GM21529 (cell line): ENCODE measurements around the gene NTM.

Experiments used
- ATAC-seq: cut with Tn5 transposase; IDR thresholded peaks from one replicate; pipeline ENCODE4 v1.9.1; 2021; ENCODE audit not compliant: unreplicated experiment

The NTM gene

GRCh38 chr11:131696690-131697089 lies 326.3 kb downstream of the NTM start:
- no peak for ATAC-seq

GRCh38 chr11:131703311-131703710 lies 332.9 kb downstream of the NTM start:
- ATAC-seq = no peak

GRCh38 chr11:131704682-131705081 lies 334.3 kb downstream of the NTM start:
- no peak for ATAC-seq

GRCh38 chr11:131710511-131710910 lies 340.1 kb downstream of the NTM start:
- ATAC-seq = no peak

GRCh38 chr11:131712897-131713296 lies 342.5 kb downstream of the NTM start:
- no peak for ATAC-seq

GRCh38 chr11:131713529-131714134 lies 343.2 kb downstream of the NTM start:
- ATAC-seq = no peak

GRCh38 chr11:131717616-131718015 lies 347.2 kb downstream of the NTM start:
- no peak for ATAC-seq

- no peak for ATAC-seq
These were observed 352.7 kb downstream of the NTM start for GRCh38 chr11:131723088-131723487.

GRCh38 chr11:131724436-131724975 lies 354.1 kb downstream of the NTM start:
- ATAC-seq = no peak

- ATAC-seq = no peak
These were observed 364.5 kb downstream of the NTM start for GRCh38 chr11:131734871-131735270.

GRCh38 chr11:131737357-131737756 lies 366.9 kb downstream of the NTM start:
- no peak for ATAC-seq

- no peak for ATAC-seq
These were observed 368.9 kb downstream of the NTM start for GRCh38 chr11:131739243-131739882.

- ATAC-seq = no peak
These were observed 374.4 kb downstream of the NTM start for GRCh38 chr11:131744847-131745246.

- no peak for ATAC-seq
These were observed 375.0 kb downstream of the NTM start for GRCh38 chr11:131745405-131745804.

- ATAC-seq = no peak
These were observed 375.8 kb downstream of the NTM start for GRCh38 chr11:131746201-131746600.

GRCh38 chr11:131748151-131749050 lies 378.0 kb downstream of the NTM start:
- peak; percentile 87 for ATAC-seq

- ATAC-seq = no peak
These were observed 378.7 kb downstream of the NTM start for GRCh38 chr11:131749101-131749500.

GRCh38 chr11:131750152-131750551 lies 379.7 kb downstream of the NTM start:
- ATAC-seq = no peak

- no peak for ATAC-seq
These were observed 380.3 kb downstream of the NTM start for GRCh38 chr11:131750692-131751091.

GRCh38 chr11:131754671-131755070 lies 384.3 kb downstream of the NTM start:
- ATAC-seq = no peak

GRCh38 chr11:131756479-131757110 lies 386.2 kb downstream of the NTM start:
- ATAC-seq = no peak
